Astrocyte (in vitro differentiated cells and primary cell): Measurements from ENCODE around the gene KIZ. TPM values are rescaled to one million over a fixed set of nuclear protein-coding genes. Genes with fewer than 3 reads are reported as not detected.

Source experiments
- DNase-seq: peaks from one replicate; pipeline ENCODE4 v3.0.0-alpha.2; 2010; ENCODE audit warnings: low read depth
- FAIRE-seq: peaks from 2 replicates; lab custom pipeline; 2011; peaks lifted over from hg19 to GRCh38; lab: Jason Lieb, UNC
- H2AFZ ChIP-seq: 2 replicates; pipeline ENCODE4 v1.6.0; 2012; ENCODE audit warnings: low read depth, low read length, inconsistent platforms
- H3K27ac ChIP-seq: 2 replicates; pipeline ENCODE4 v1.5.1; 2011; ENCODE audit warnings: low read depth, low read length, inconsistent platforms
- H3K27me3 ChIP-seq: 2 replicates; pipeline ENCODE4 v1.6.0; 2011; ENCODE audit warnings: low read length, inconsistent platforms; ENCODE audit not compliant: insufficient read depth
- H3K36me3 ChIP-seq: 2 replicates; pipeline ENCODE4 v1.5.1; 2011; ENCODE audit warnings: low read length, inconsistent platforms; ENCODE audit not compliant: insufficient read depth
- H3K4me1 ChIP-seq: 2 replicates; pipeline ENCODE4 v1.5.1; 2011; ENCODE audit warnings: low read length, inconsistent platforms; ENCODE audit not compliant: insufficient read depth
- H3K4me2 ChIP-seq: 2 replicates; pipeline ENCODE4 v1.6.0; 2012; ENCODE audit warnings: low read length, inconsistent platforms
- H3K4me3 ChIP-seq: 2 replicates; pipeline ENCODE4 v1.5.1; 2011; ENCODE audit warnings: low read depth, mild to moderate bottlenecking, low read length, inconsistent platforms; ENCODE audit not compliant: insufficient read depth
- H3K79me2 ChIP-seq: 2 replicates; pipeline ENCODE4 v1.6.0; 2012; ENCODE audit warnings: mild to moderate bottlenecking, low read length, inconsistent platforms; ENCODE audit not compliant: insufficient read depth
- H3K9ac ChIP-seq: 2 replicates; pipeline ENCODE4 v1.6.0; 2012; ENCODE audit warnings: mild to moderate bottlenecking, low read length, inconsistent platforms
- H3K9me3 ChIP-seq: 2 replicates; pipeline ENCODE4 v1.5.1; 2012; ENCODE audit warnings: low read depth, mild to moderate bottlenecking, low read length, inconsistent platforms; ENCODE audit not compliant: insufficient read depth
- H4K20me1 ChIP-seq: 2 replicates; pipeline ENCODE4 v1.6.0; 2012; ENCODE audit warnings: low read length, inconsistent platforms; ENCODE audit not compliant: insufficient read depth
- H3K27ac Mint-ChIP-seq: one replicate; pipeline ENCODE4 v1.8.0; 2021; ENCODE audit warnings: mild to moderate bottlenecking, mixed read lengths; ENCODE audit not compliant: unreplicated experiment
- H3K27me3 Mint-ChIP-seq: one replicate; pipeline ENCODE4 v1.8.0; 2021; ENCODE audit warnings: low read depth, mixed read lengths; ENCODE audit not compliant: unreplicated experiment
- H3K36me3 Mint-ChIP-seq: one replicate; pipeline ENCODE4 v1.8.0; 2021; ENCODE audit warnings: low read depth, mixed read lengths; ENCODE audit not compliant: unreplicated experiment
- H3K4me1 Mint-ChIP-seq: one replicate; pipeline ENCODE4 v1.8.0; 2021; ENCODE audit warnings: low read depth, mixed read lengths; ENCODE audit not compliant: unreplicated experiment
- H3K4me3 Mint-ChIP-seq: one replicate; pipeline ENCODE4 v1.8.0; 2021; ENCODE audit warnings: mild to moderate bottlenecking, moderate library complexity, mixed read lengths; ENCODE audit not compliant: unreplicated experiment
- H3K9me3 Mint-ChIP-seq: one replicate; pipeline ENCODE4 v1.8.0; 2021; ENCODE audit warnings: mild to moderate bottlenecking, mixed read lengths; ENCODE audit not compliant: unreplicated experiment
- EZH2 ChIP-seq: IDR thresholded peaks from 2 replicates; pipeline ENCODE4 v1.6.1; 2012; ENCODE audit warnings: mild to moderate bottlenecking, low read length, inconsistent platforms; ENCODE audit not compliant: insufficient read depth
- total RNA-seq: library from RNA; stranded (reverse); gene quantifications from 2 replicates; pipeline ENCODE4 v1.2.1, GENCODE V29; 2021
- TF ChIP-seq, protein P1 (sequence below): IDR thresholded peaks from 2 replicates; pipeline ENCODE4 v1.5.1; 2011; ENCODE audit warnings: low read depth, mild to moderate bottlenecking, inconsistent platforms, low read length, moderate library complexity; ENCODE audit not compliant: insufficient read depth

KIZ gene
- total RNA-seq, 1 donor from 2014 or later: 9.7 TPM

DNA sequence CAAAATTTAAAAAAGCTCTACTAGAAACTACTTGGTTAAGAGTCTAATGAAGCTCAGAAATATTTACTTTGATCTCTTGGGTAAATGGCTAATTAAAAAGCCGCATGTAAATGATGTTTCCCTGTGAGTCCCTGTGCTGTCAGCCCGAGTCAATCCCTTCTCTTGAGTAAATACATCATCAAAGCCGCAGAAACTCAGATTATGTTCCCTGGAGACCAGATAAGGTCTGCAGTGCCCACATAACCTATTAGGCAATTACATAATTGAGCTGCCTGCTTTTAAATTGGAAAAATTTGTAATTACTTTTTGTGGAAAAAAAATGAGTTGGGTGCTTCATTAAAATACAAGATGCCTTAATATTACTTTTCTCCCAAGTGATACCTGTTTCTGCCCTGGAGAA is 83.1 kb downstream of the KIZ start:
- Histone ChIP-seq H4K20me1 (no peaks in the 10 kb centered on the region), H3K27ac (no peak overlapping the region), H3K9me3 (no peaks in the 10 kb centered on the region), H3K4me3 (no peak overlapping the region), H3K4me1 (no peaks in the 10 kb centered on the region), H3K4me2 (no peak overlapping the region), H3K9ac (no peak overlapping the region), H3K36me3 (no peaks in the 10 kb centered on the region), H3K79me2 (no peaks in the 10 kb centered on the region), H3K27me3 (no peaks in the 10 kb centered on the region), H2AFZ (no peak overlapping the region)
- Mint-ChIP-seq H3K27ac (no peak overlapping the region), H3K4me3 (no peak overlapping the region), H3K27me3 (peaks cover 2% of the 10 kb centered on the region), H3K4me1 (no peaks in the 10 kb centered on the region), H3K9me3 (no peaks in the 10 kb centered on the region), H3K36me3 (peaks cover 8% of the 10 kb centered on the region)
- DNase-seq: no peak
- FAIRE-seq: no peak
- TF ChIP-seq, protein P1, sequence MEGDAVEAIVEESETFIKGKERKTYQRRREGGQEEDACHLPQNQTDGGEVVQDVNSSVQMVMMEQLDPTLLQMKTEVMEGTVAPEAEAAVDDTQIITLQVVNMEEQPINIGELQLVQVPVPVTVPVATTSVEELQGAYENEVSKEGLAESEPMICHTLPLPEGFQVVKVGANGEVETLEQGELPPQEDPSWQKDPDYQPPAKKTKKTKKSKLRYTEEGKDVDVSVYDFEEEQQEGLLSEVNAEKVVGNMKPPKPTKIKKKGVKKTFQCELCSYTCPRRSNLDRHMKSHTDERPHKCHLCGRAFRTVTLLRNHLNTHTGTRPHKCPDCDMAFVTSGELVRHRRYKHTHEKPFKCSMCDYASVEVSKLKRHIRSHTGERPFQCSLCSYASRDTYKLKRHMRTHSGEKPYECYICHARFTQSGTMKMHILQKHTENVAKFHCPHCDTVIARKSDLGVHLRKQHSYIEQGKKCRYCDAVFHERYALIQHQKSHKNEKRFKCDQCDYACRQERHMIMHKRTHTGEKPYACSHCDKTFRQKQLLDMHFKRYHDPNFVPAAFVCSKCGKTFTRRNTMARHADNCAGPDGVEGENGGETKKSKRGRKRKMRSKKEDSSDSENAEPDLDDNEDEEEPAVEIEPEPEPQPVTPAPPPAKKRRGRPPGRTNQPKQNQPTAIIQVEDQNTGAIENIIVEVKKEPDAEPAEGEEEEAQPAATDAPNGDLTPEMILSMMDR: no peak
- no peak for TF ChIP-seq EZH2

DNA sequence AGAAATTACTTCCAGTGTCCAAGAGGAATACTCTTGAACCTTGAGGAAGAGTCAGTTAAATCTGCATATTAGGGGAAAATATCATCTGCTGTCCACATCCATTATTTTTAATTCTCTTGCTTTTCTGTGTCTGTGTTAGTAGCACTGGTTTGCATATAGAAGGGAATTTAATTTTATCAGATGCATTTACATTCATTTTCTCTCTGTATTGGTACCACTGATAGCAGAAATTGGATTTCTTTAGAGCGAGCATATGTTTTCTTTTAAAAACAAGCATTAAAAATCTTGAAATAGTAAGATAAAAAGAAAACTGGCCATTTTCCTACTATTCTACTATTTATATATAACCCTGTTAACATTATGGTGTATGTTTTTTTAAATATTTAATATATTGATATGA is 83.8 kb downstream of the KIZ start:
- H3K9me3 Mint-ChIP-seq: no peaks in the 10 kb centered on the region
- H3K9ac ChIP-seq: no peak overlapping the region
- H3K27me3 Mint-ChIP-seq: peaks cover 2% of the 10 kb centered on the region
- H3K4me3 Mint-ChIP-seq: no peak overlapping the region
- H3K4me2 ChIP-seq: no peak overlapping the region
- H3K4me1 ChIP-seq: no peaks in the 10 kb centered on the region
- H2AFZ ChIP-seq: no peak overlapping the region
- TF ChIP-seq, protein P1: no peak
- no peak for TF ChIP-seq EZH2
- H3K9me3 ChIP-seq: no peaks in the 10 kb centered on the region
- peaks cover 8% of the 10 kb centered on the region for H3K36me3 Mint-ChIP-seq
- no peaks in the 10 kb centered on the region for H3K36me3 ChIP-seq
- no peaks in the 10 kb centered on the region for H3K27me3 ChIP-seq
- no peaks in the 10 kb centered on the region for H3K79me2 ChIP-seq
- FAIRE-seq: no peak
- H3K27ac Mint-ChIP-seq: no peak overlapping the region
- H3K4me3 ChIP-seq: no peak overlapping the region
- DNase-seq: no peak
- no peaks in the 10 kb centered on the region for H4K20me1 ChIP-seq
- H3K27ac ChIP-seq: no peak overlapping the region
- no peaks in the 10 kb centered on the region for H3K4me1 Mint-ChIP-seq

DNA sequence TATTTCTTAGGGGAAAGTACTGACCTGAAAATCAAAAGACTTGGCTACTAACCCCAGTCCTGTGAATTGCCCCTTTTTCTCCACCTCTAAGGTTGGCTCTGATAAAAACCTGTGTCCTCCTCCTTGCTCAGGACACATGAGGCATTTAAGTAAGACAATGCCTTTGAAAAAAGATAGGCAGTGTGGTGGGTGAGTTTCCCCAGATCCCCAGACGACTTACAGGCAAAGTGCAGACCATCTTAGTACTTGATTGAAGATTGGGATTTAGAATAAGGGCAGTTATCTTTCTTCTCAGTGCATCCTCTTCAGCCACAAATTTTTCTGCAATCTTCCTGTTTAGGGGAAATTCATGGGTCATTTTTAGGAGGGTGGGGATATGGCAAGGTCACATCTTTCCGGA is 87.8 kb downstream of the KIZ start:
- no peak overlapping the region for H3K9ac ChIP-seq
- H3K4me2 ChIP-seq: no peak overlapping the region
- DNase-seq (no peak), FAIRE-seq (no peak)
- no peaks in the 10 kb centered on the region for H3K27me3 ChIP-seq
- H3K4me3 Mint-ChIP-seq: no peak overlapping the region
- H3K79me2 ChIP-seq: no peaks in the 10 kb centered on the region
- H3K4me1 ChIP-seq: no peaks in the 10 kb centered on the region
- no peak overlapping the region for H2AFZ ChIP-seq
- no peaks in the 10 kb centered on the region for H3K9me3 Mint-ChIP-seq
- no peak overlapping the region for H3K27ac ChIP-seq
- peaks cover 4% of the 10 kb centered on the region for H3K36me3 Mint-ChIP-seq
- H3K4me3 ChIP-seq: no peak overlapping the region
- no peaks in the 10 kb centered on the region for H3K4me1 Mint-ChIP-seq
- no peaks in the 10 kb centered on the region for H3K9me3 ChIP-seq
- no peaks in the 10 kb centered on the region for H3K27me3 Mint-ChIP-seq
- no peak overlapping the region for H3K27ac Mint-ChIP-seq
- no peaks in the 10 kb centered on the region for H3K36me3 ChIP-seq
- TF ChIP-seq, protein P1: no peak
- no peak for TF ChIP-seq EZH2
- H4K20me1 ChIP-seq: no peaks in the 10 kb centered on the region
